ENCODE measurements around the gene NLGN1.
"Not testable (repeated sequence)": the region's sequence is repeated elsewhere in the genome, so short reads cannot be mapped to it uniquely, and the experiment has no call there.

NLGN1 gene

GRCh38 chr3:173403376-173403775 lies 5.8 kb downstream of the NLGN1 start:
- Mint-ChIP-seq H3K4me1 (ENCODE audit: low read depth) (no peaks in the 10 kb centered on the region), H3K9me3 (no peaks in the 10 kb centered on the region), H3K27me3 (peaks cover 29% of the 10 kb centered on the region), H3K36me3 (ENCODE audit: low read depth) (no peaks in the 10 kb centered on the region), H3K27ac (no peak overlapping the region), H3K4me3 (no peak overlapping the region)
- DNase-seq = no peak

- Mint-ChIP-seq H3K27ac (no peak overlapping the region), H3K36me3 (ENCODE audit: low read depth) (no peaks in the 10 kb centered on the region), H3K4me3 (no peak overlapping the region), H3K27me3 (peaks cover 21% of the 10 kb centered on the region), H3K4me1 (ENCODE audit: low read depth) (no peaks in the 10 kb centered on the region), H3K9me3 (no peaks in the 10 kb centered on the region)
- DNase-seq = no peak
Observed at GRCh38 chr3:173404156-173404555, 6.6 kb downstream of the NLGN1 start.

- Mint-ChIP-seq H3K4me3 (no peak overlapping the region), H3K9me3 (no peaks in the 10 kb centered on the region), H3K36me3 (ENCODE audit: low read depth) (no peaks in the 10 kb centered on the region), H3K27ac (no peak overlapping the region), H3K27me3 (no peaks in the 10 kb centered on the region), H3K4me1 (ENCODE audit: low read depth) (no peaks in the 10 kb centered on the region)
- DNase-seq = no peak
Observed at GRCh38 chr3:173410436-173410835, 12.9 kb downstream of the NLGN1 start.

GRCh38 chr3:173410849-173411248 lies 13.3 kb downstream of the NLGN1 start:
- Mint-ChIP-seq H3K27me3 (no peaks in the 10 kb centered on the region), H3K9me3 (no peaks in the 10 kb centered on the region), H3K4me3 (no peak overlapping the region), H3K27ac (no peak overlapping the region), H3K4me1 (ENCODE audit: low read depth) (no peaks in the 10 kb centered on the region), H3K36me3 (ENCODE audit: low read depth) (no peaks in the 10 kb centered on the region)
- no peak for DNase-seq

GRCh38 chr3:173411375-173411973 lies 13.9 kb downstream of the NLGN1 start:
- H3K9me3 Mint-ChIP-seq = no peaks in the 10 kb centered on the region
- H3K27ac Mint-ChIP-seq = no peak overlapping the region
- H3K27me3 Mint-ChIP-seq = no peaks in the 10 kb centered on the region
- no peaks in the 10 kb centered on the region for H3K36me3 Mint-ChIP-seq (ENCODE audit: low read depth)
- no peak overlapping the region for H3K4me3 Mint-ChIP-seq
- H3K4me1 Mint-ChIP-seq (ENCODE audit: low read depth) = no peaks in the 10 kb centered on the region
- no peak for DNase-seq

- no peaks in the 10 kb centered on the region for H3K27me3 Mint-ChIP-seq
- H3K4me3 Mint-ChIP-seq = no peak overlapping the region
- H3K9me3 Mint-ChIP-seq = no peaks in the 10 kb centered on the region
- no peak for DNase-seq
- H3K36me3 Mint-ChIP-seq (ENCODE audit: low read depth) = no peaks in the 10 kb centered on the region
- H3K27ac Mint-ChIP-seq = no peak overlapping the region
- H3K4me1 Mint-ChIP-seq (ENCODE audit: low read depth) = no peaks in the 10 kb centered on the region
Observed at GRCh38 chr3:173416070-173416469, 18.5 kb downstream of the NLGN1 start.

- H3K9me3 Mint-ChIP-seq = peaks cover 26% of the 10 kb centered on the region
- H3K36me3 Mint-ChIP-seq (ENCODE audit: low read depth) = no peaks in the 10 kb centered on the region
- H3K27ac Mint-ChIP-seq = no peak overlapping the region
- H3K4me3 Mint-ChIP-seq = no peak overlapping the region
- no peaks in the 10 kb centered on the region for H3K4me1 Mint-ChIP-seq (ENCODE audit: low read depth)
- DNase-seq = no peak
- no peaks in the 10 kb centered on the region for H3K27me3 Mint-ChIP-seq
Observed at GRCh38 chr3:173429076-173429475, 31.5 kb downstream of the NLGN1 start.

- Mint-ChIP-seq H3K9me3 (peaks cover 26% of the 10 kb centered on the region), H3K4me3 (no peak overlapping the region), H3K27me3 (no peaks in the 10 kb centered on the region), H3K36me3 (ENCODE audit: low read depth) (no peaks in the 10 kb centered on the region), H3K4me1 (ENCODE audit: low read depth) (no peaks in the 10 kb centered on the region), H3K27ac (no peak overlapping the region)
- no peak for DNase-seq
Observed at GRCh38 chr3:173429527-173429926, 32.0 kb downstream of the NLGN1 start.

GRCh38 chr3:173430576-173430975 lies 33.0 kb downstream of the NLGN1 start:
- Mint-ChIP-seq H3K9me3 (peaks cover 26% of the 10 kb centered on the region), H3K36me3 (ENCODE audit: low read depth) (no peaks in the 10 kb centered on the region), H3K4me3 (no peak overlapping the region), H3K27me3 (no peaks in the 10 kb centered on the region), H3K27ac (no peak overlapping the region), H3K4me1 (ENCODE audit: low read depth) (no peaks in the 10 kb centered on the region)
- no peak for DNase-seq

GRCh38 chr3:173439004-173439403 lies 41.5 kb downstream of the NLGN1 start:
- no peaks in the 10 kb centered on the region for H3K27me3 Mint-ChIP-seq
- H3K4me3 Mint-ChIP-seq = no peak overlapping the region
- H3K9me3 Mint-ChIP-seq = peaks cover 1% of the 10 kb centered on the region

GRCh38 chr3:173440514-173440913 lies 43.0 kb downstream of the NLGN1 start:
- no peak overlapping the region for H3K27ac Mint-ChIP-seq
- H3K36me3 Mint-ChIP-seq (ENCODE audit: low read depth) = no peaks in the 10 kb centered on the region
- no peak overlapping the region for H3K4me3 Mint-ChIP-seq
- peaks cover 5% of the 10 kb centered on the region for H3K9me3 Mint-ChIP-seq
- no peak for DNase-seq
- no peaks in the 10 kb centered on the region for H3K27me3 Mint-ChIP-seq
- no peaks in the 10 kb centered on the region for H3K4me1 Mint-ChIP-seq (ENCODE audit: low read depth)

More at GRCh38 chr3:173439004-173439403, 41.5 kb downstream of the NLGN1 start:
- Mint-ChIP-seq H3K4me1 (ENCODE audit: low read depth) (no peaks in the 10 kb centered on the region), H3K36me3 (ENCODE audit: low read depth) (no peaks in the 10 kb centered on the region), H3K27ac (no peak overlapping the region)
- no peak for DNase-seq

- not testable (repeated sequence) for H3K36me3 Mint-ChIP-seq (ENCODE audit: low read depth); DNase-seq; H3K27me3 Mint-ChIP-seq
Observed at GRCh38 chr3:173451561-173451960, 54.0 kb downstream of the NLGN1 start.

GRCh38 chr3:173463250-173463649 lies 65.7 kb downstream of the NLGN1 start:
- no peaks in the 10 kb centered on the region for H3K27me3 Mint-ChIP-seq
- no peak overlapping the region for H3K4me3 Mint-ChIP-seq
- no peaks in the 10 kb centered on the region for H3K36me3 Mint-ChIP-seq (ENCODE audit: low read depth)
- DNase-seq = no peak
- H3K27ac Mint-ChIP-seq = no peak overlapping the region
- peaks cover 2% of the 10 kb centered on the region for H3K9me3 Mint-ChIP-seq
- H3K4me1 Mint-ChIP-seq (ENCODE audit: low read depth) = no peaks in the 10 kb centered on the region

More at GRCh38 chr3:173451561-173451960, 54.0 kb downstream of the NLGN1 start:
- not testable (repeated sequence) for H3K4me3 Mint-ChIP-seq; H3K9me3 Mint-ChIP-seq; H3K4me1 Mint-ChIP-seq (ENCODE audit: low read depth); H3K27ac Mint-ChIP-seq

- no peaks in the 10 kb centered on the region for H3K4me1 Mint-ChIP-seq (ENCODE audit: low read depth)
- no peak for DNase-seq
- H3K36me3 Mint-ChIP-seq (ENCODE audit: low read depth) = no peaks in the 10 kb centered on the region
- no peak overlapping the region for H3K27ac Mint-ChIP-seq
- peaks cover 2% of the 10 kb centered on the region for H3K9me3 Mint-ChIP-seq
- H3K4me3 Mint-ChIP-seq = no peak overlapping the region
- no peaks in the 10 kb centered on the region for H3K27me3 Mint-ChIP-seq
Observed at GRCh38 chr3:173465112-173465511, 67.6 kb downstream of the NLGN1 start.

- Mint-ChIP-seq H3K4me3 (no peak overlapping the region), H3K4me1 (ENCODE audit: low read depth) (no peaks in the 10 kb centered on the region), H3K9me3 (peaks cover 2% of the 10 kb centered on the region), H3K27me3 (no peaks in the 10 kb centered on the region), H3K36me3 (ENCODE audit: low read depth) (no peaks in the 10 kb centered on the region), H3K27ac (no peak overlapping the region)
- no peak for DNase-seq
Observed at GRCh38 chr3:173465898-173466678, 68.5 kb downstream of the NLGN1 start.

Measured in activated T-cell treated with anti-CD3 and anti-CD28 coated beads, Interleukin-2, amount 50 U/mL, for 24 hours (primary cell).